GM18505 (cell line): ENCODE measurements around the gene JUN.

Experiments
- ATAC-seq: cut with Tn5 transposase; IDR thresholded peaks from one replicate; pipeline ENCODE4 v1.9.1; 2021; ENCODE audit not compliant: unreplicated experiment
- POLR2A ChIP-seq: IDR thresholded peaks from 4 replicates; pipeline ENCODE4 v1.6.1; 2011; ENCODE audit warnings: borderline replicate concordance; ENCODE audit not compliant: insufficient read depth, insufficient read length; ENCODE audit errors: extremely low read depth

JUN gene

DNA sequence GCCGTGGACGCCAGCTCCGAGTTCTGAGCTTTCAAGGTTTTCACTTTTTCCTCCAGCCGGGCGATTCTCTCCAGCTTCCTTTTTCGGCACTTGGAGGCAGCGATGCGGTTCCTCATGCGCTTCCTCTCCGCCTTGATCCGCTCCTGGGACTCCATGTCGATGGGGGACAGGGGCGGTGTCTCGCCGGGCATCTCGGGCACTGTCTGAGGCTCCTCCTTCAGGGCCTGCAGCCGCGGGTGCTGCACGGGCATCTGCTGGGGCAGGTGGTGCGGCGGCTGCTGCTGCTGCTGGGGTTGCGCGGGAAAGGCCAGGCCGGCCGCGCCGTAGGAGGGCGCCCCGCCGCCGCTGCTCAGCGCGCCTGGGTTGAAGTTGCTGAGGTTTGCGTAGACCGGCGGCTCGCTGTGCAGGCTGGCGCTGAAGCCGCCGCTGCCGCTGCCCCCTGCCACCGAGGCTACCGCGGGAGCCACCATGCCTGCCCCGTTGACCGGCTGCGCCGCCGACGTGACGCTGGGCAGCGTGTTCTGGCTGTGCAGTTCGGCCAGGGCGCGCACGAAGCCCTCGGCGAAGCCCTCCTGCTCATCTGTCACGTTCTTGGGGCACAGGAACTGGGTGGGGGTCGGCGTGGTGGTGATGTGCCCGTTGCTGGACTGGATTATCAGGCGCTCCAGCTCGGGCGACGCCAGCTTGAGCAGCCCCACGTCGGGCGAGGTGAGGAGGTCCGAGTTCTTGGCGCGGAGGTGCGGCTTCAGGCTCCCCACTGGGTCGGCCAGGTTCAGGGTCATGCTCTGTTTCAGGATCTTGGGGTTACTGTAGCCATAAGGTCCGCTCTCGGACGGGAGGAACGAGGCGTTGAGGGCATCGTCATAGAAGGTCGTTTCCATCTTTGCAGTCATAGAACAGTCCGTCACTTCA, 1.4 kb downstream of the JUN start:
- ATAC-seq: no peak
- no peak for TF ChIP-seq POLR2A

- no peak for ATAC-seq
- no peak for TF ChIP-seq POLR2A
Observed at GRCh38 chr1:58781541-58782177, 2.2 kb downstream of the JUN start.

GRCh38 chr1:58780836-58781452, 2.9 kb downstream of the JUN start:
- no peak for TF ChIP-seq POLR2A
- ATAC-seq: no peak

DNA sequence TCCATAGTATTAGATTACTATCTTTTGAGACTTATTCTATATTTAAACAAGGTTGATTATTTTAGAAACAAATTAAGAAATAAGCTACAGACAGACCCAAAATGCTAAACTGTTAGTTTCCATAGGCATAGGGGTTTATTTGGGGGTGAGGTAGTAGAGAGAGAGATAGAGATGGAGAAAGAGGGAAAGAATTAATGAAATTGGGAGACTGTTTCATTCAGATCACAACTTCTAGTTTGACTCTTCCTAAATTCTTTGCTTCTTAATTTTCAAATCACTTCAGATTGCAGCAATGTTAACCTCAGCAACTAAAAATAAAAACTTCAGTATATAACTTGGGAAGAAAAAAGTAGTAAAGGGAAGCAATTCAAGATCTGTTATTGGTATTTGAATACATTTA, 3.4 kb downstream of the JUN start:
- ATAC-seq: no peak
- TF ChIP-seq POLR2A: no peak

- no peak for ATAC-seq
- TF ChIP-seq POLR2A: no peak
Observed at GRCh38 chr1:58779801-58780382, 4.0 kb downstream of the JUN start.

DNA sequence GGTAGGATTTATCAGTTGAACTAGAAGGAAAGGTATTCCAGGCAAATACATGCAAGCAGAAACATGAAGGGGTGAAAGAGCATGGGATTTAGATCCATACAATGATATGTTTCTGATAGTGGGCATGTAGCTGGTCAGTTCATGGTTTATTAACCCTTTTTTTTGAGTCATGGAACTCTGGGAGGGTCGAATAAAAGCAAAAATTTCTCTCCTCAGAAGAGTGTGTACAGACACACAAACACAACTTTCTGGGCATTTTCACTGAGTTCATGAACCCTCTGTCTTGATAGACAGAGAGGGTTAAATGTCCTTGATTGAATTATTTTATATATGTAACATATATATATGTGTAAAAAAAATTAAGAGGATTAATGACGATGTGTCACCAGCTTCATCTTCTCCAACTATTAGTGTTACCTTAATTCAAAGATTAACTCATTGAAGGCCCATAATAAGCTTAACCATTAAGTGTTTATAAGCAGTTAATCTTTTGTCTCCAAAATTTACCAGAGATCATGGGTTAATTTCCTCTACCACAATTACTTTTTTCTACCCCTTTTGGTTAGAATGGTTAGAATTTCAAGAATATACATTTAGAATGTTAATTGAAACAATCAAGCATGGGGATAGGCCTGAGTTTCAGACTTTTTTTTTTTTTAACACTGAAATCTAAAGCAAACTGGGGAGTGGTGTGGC, 4.6 kb downstream of the JUN start:
- TF ChIP-seq POLR2A: no peak
- no peak for ATAC-seq

GRCh38 chr1:58778385-58779000, 5.4 kb downstream of the JUN start:
- no peak for TF ChIP-seq POLR2A

GRCh38 chr1:58774027-58774426, 9.8 kb downstream of the JUN start:
- ATAC-seq: no peak
- TF ChIP-seq POLR2A: no peak

More at GRCh38 chr1:58778385-58779000, 5.4 kb downstream of the JUN start:
- no peak for ATAC-seq

DNA sequence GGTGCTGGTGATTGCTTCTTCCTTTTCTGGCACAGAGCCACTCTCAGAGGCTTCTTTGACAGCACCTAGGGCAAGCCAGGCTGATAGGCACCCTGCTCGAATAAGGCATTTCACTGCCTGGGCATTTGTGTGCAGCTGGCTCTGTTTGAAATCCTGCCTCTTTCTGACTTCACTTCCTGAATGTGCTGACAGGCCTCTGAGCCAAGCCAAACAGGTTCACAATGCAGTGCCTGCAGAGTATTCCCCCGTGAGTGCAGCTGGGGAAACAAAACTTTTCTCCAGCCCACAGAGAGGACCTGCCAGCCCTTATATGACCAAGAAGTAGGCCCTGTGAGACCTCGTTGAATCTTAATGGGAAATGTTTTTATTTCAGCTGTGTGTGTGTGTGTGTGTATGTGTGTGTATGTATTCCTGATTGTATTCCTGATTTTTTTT, 10.4 kb downstream of the JUN start:
- no peak for ATAC-seq
- no peak for TF ChIP-seq POLR2A

DNA sequence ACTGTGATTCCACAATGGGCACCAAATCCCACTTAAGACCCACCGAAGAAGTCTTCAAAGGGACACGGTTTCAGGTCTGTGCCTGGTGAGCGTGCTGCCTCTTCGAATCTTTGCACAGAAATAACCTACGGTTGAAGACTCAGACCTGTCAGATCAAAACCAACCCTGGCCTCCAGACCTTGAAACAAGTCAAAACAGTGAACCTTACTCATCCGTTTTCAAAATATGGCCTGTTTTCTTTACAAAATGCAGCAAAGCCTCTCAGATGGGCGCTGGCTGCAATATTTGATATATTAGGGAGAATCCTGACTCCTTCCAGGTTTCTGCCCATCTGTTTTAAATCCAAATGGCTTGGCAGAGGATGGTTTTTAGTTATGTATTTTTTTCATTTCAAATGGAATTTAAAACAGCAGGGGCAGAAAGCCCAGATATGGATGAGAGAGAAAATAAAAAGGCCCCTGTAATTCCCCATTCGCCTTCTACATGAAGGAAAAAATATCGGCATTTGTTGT, 14.0 kb downstream of the JUN start:
- TF ChIP-seq POLR2A: no peak

DNA sequence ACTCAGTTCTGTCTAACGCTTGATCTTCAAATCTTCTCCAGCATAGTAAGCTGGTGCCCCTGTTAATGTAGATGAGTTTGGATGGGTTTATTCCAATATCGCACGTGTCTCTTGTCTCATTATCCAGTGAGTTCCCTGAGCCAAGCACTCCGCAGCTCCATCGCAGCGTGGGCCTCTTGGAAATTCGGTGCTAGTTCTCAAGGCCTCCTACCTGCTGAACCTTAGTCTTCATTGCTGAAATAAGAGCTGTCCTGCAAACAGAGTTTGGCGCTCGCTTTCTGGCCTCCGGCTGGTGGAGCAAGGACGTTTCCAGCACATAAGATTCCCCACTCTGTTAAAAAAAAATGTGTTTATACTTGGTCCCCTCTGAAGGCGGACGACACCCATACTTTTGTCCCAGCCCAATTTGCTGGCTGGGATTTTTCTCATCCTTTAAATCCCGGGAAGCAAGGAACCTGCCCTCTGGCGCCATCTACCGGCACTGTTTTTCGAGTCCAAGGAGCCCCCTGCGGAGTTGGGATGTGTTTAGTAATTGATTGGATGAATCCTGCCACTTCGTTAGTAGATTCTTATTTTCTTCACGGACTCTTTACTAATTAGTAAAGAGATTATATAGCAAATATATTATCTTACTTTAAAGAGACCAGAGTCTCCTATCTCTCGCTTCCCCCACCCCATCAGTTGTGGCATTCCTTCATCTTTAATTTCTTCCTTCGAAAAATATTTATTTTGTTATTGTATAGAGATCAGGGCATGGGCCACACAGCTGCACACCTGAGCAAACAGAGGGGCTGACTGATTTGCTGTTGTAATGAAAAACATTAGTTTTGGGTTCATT, 14.7 kb downstream of the JUN start:
- no peak for TF ChIP-seq POLR2A
- no peak for ATAC-seq

More for the DNA sequence above, 14.0 kb downstream of the JUN start:
- ATAC-seq: no peak
